ENCODE measurements around the gene CTNND2.

GRCh38 chr5:11902201-11902619 is 2.0 kb downstream of the CTNND2 start:
- no peak for TF ChIP-seq CTCF (conservative IDR thresholded peaks at IDR 0.05; ENCODE audit: low read depth, low read length)
- TF ChIP-seq EZH2 (IDR thresholded peaks at IDR 0.05; ENCODE audit: borderline replicate concordance, low read depth, low read length, poor library complexity, severe bottlenecking): no peak

Data from A673 (cell line).